Measurements from ENCODE around the gene NHSL1. TPM values are rescaled to one million over a fixed set of nuclear protein-coding genes. Genes with fewer than 3 reads are reported as not detected.

NHSL1 gene
- total and polyA plus RNA-seq, 9 donors = 20.0 to 35.7 (median 28.4) TPM

- Histone ChIP-seq H3K4me3 (ENCODE audit: low read length) (no peak overlapping the region), H3K27me3 (ENCODE audit: control insufficient read depth, insufficient read depth, low read length) (no peaks in the 10 kb centered on the region), H3K27ac (ENCODE audit: low read length) (no peak overlapping the region), H3K4me1 (ENCODE audit: control insufficient read depth, insufficient read depth, low read length) (no peaks in the 10 kb centered on the region), H3K36me3 (ENCODE audit: control insufficient read depth, insufficient read depth, low read length) (peaks cover 4% of the 10 kb centered on the region), H3K9me3 (replicated peaks; ENCODE audit: control insufficient read depth, low read depth, low read length) (no peaks in the 10 kb centered on the region)
- DNase-seq = no peak
- WGBS (ENCODE audit: insufficient coverage) = 80% methylated on average over 11 of the region's 13 CpGs
Observed at GRCh38 chr6:138485586-138486248, 13.6 kb downstream of the NHSL1 start.

- Histone ChIP-seq H3K9me3 (replicated peaks; ENCODE audit: control insufficient read depth, low read depth, low read length) (no peaks in the 10 kb centered on the region), H3K27me3 (ENCODE audit: control insufficient read depth, insufficient read depth, low read length) (no peaks in the 10 kb centered on the region), H3K4me1 (ENCODE audit: control insufficient read depth, insufficient read depth, low read length) (no peaks in the 10 kb centered on the region), H3K36me3 (ENCODE audit: control insufficient read depth, insufficient read depth, low read length) (peaks cover 4% of the 10 kb centered on the region), H3K4me3 (ENCODE audit: low read length) (no peak overlapping the region), H3K27ac (ENCODE audit: low read length) (no peak overlapping the region)
- DNase-seq = peak; percentile 32
- WGBS (ENCODE audit: insufficient coverage) = 34% methylated on average over 3 of the region's 11 CpGs
Observed at GRCh38 chr6:138485005-138485545, 14.2 kb downstream of the NHSL1 start.

GRCh38 chr6:138484018-138484731, 15.1 kb downstream of the NHSL1 start:
- peaks cover 6% of the 10 kb centered on the region for H3K36me3 ChIP-seq (ENCODE audit: control insufficient read depth, insufficient read depth, low read length)
- no peaks in the 10 kb centered on the region for H3K4me1 ChIP-seq (ENCODE audit: control insufficient read depth, insufficient read depth, low read length)
- no peak for DNase-seq
- no CpG with 5 or more reads among the region's 3 CpGs for WGBS (ENCODE audit: insufficient coverage)
- H3K4me3 ChIP-seq (ENCODE audit: low read length) = no peak overlapping the region
- H3K27me3 ChIP-seq (ENCODE audit: control insufficient read depth, insufficient read depth, low read length) = no peaks in the 10 kb centered on the region
- H3K9me3 ChIP-seq (replicated peaks; ENCODE audit: control insufficient read depth, low read depth, low read length) = no peaks in the 10 kb centered on the region
- H3K27ac ChIP-seq (ENCODE audit: low read length) = no peak overlapping the region

- no peaks in the 10 kb centered on the region for H3K4me1 ChIP-seq (ENCODE audit: control insufficient read depth, insufficient read depth, low read length)
Observed at GRCh38 chr6:138482816-138483215, 16.5 kb downstream of the NHSL1 start.

GRCh38 chr6:138480279-138480949, 18.9 kb downstream of the NHSL1 start:
- no peak overlapping the region for H3K4me3 ChIP-seq (ENCODE audit: low read length)
- peaks cover 2% of the 10 kb centered on the region for H3K36me3 ChIP-seq (ENCODE audit: control insufficient read depth, insufficient read depth, low read length)
- WGBS (ENCODE audit: insufficient coverage) = 100% methylated on average over 2 of the region's 6 CpGs
- H3K4me1 ChIP-seq (ENCODE audit: control insufficient read depth, insufficient read depth, low read length) = no peaks in the 10 kb centered on the region
- no peaks in the 10 kb centered on the region for H3K27me3 ChIP-seq (ENCODE audit: control insufficient read depth, insufficient read depth, low read length)
- no peak overlapping the region for H3K27ac ChIP-seq (ENCODE audit: low read length)
- no peaks in the 10 kb centered on the region for H3K9me3 ChIP-seq (replicated peaks; ENCODE audit: control insufficient read depth, low read depth, low read length)
- no peak for DNase-seq

More at GRCh38 chr6:138482816-138483215, 16.5 kb downstream of the NHSL1 start:
- no CpG with 5 or more reads among the region's 3 CpGs for WGBS (ENCODE audit: insufficient coverage)
- Histone ChIP-seq H3K36me3 (ENCODE audit: control insufficient read depth, insufficient read depth, low read length) (peaks cover 2% of the 10 kb centered on the region), H3K27me3 (ENCODE audit: control insufficient read depth, insufficient read depth, low read length) (no peaks in the 10 kb centered on the region), H3K27ac (ENCODE audit: low read length) (no peak overlapping the region), H3K9me3 (replicated peaks; ENCODE audit: control insufficient read depth, low read depth, low read length) (no peaks in the 10 kb centered on the region), H3K4me3 (ENCODE audit: low read length) (no peak overlapping the region)
- no peak for DNase-seq

GRCh38 chr6:138477913-138478539, 21.3 kb downstream of the NHSL1 start:
- WGBS (ENCODE audit: insufficient coverage) = no CpG with 5 or more reads among the region's 4 CpGs
- peaks cover 2% of the 10 kb centered on the region for H3K36me3 ChIP-seq (ENCODE audit: control insufficient read depth, insufficient read depth, low read length)
- DNase-seq = no peak
- no peak overlapping the region for H3K27ac ChIP-seq (ENCODE audit: low read length)
- no peaks in the 10 kb centered on the region for H3K4me1 ChIP-seq (ENCODE audit: control insufficient read depth, insufficient read depth, low read length)
- no peak overlapping the region for H3K4me3 ChIP-seq (ENCODE audit: low read length)
- no peaks in the 10 kb centered on the region for H3K27me3 ChIP-seq (ENCODE audit: control insufficient read depth, insufficient read depth, low read length)
- H3K9me3 ChIP-seq (replicated peaks; ENCODE audit: control insufficient read depth, low read depth, low read length) = no peaks in the 10 kb centered on the region

- DNase-seq = no peak
- no peaks in the 10 kb centered on the region for H3K27me3 ChIP-seq (ENCODE audit: control insufficient read depth, insufficient read depth, low read length)
- no peaks in the 10 kb centered on the region for H3K9me3 ChIP-seq (replicated peaks; ENCODE audit: control insufficient read depth, low read depth, low read length)
- H3K27ac ChIP-seq (ENCODE audit: low read length) = no peak overlapping the region
- H3K4me3 ChIP-seq (ENCODE audit: low read length) = no peak overlapping the region
- no peaks in the 10 kb centered on the region for H3K4me1 ChIP-seq (ENCODE audit: control insufficient read depth, insufficient read depth, low read length)
- H3K36me3 ChIP-seq (ENCODE audit: control insufficient read depth, insufficient read depth, low read length) = peaks cover 3% of the 10 kb centered on the region
Observed at GRCh38 chr6:138476116-138476515, 23.2 kb downstream of the NHSL1 start.

- H3K27ac ChIP-seq (ENCODE audit: low read length) = no peak overlapping the region
- H3K4me3 ChIP-seq (ENCODE audit: low read length) = no peak overlapping the region
- DNase-seq = no peak
- no peaks in the 10 kb centered on the region for H3K4me1 ChIP-seq (ENCODE audit: control insufficient read depth, insufficient read depth, low read length)
- H3K36me3 ChIP-seq (ENCODE audit: control insufficient read depth, insufficient read depth, low read length) = peaks cover 23% of the 10 kb centered on the region
- 100% methylated on average over 2 of the region's 9 CpGs for whole genome bisulfite sequencing (ENCODE audit: insufficient coverage)
- H3K27me3 ChIP-seq (ENCODE audit: control insufficient read depth, insufficient read depth, low read length) = no peaks in the 10 kb centered on the region
- no peaks in the 10 kb centered on the region for H3K9me3 ChIP-seq (replicated peaks; ENCODE audit: control insufficient read depth, low read depth, low read length)
Observed at GRCh38 chr6:138473144-138473543, 26.1 kb downstream of the NHSL1 start.

- H3K36me3 ChIP-seq (ENCODE audit: control insufficient read depth, insufficient read depth, low read length) = peaks cover 44% of the 10 kb centered on the region
- no peak for DNase-seq
- no peaks in the 10 kb centered on the region for H3K27me3 ChIP-seq (ENCODE audit: control insufficient read depth, insufficient read depth, low read length)
- H3K4me1 ChIP-seq (ENCODE audit: control insufficient read depth, insufficient read depth, low read length) = no peaks in the 10 kb centered on the region
- H3K27ac ChIP-seq (ENCODE audit: low read length) = no peak overlapping the region
- 93% methylated on average over 4 of the region's 9 CpGs for WGBS (ENCODE audit: insufficient coverage)
- no peaks in the 10 kb centered on the region for H3K9me3 ChIP-seq (replicated peaks; ENCODE audit: control insufficient read depth, low read depth, low read length)
- H3K4me3 ChIP-seq (ENCODE audit: low read length) = no peak overlapping the region
Observed at GRCh38 chr6:138468320-138469015, 30.8 kb downstream of the NHSL1 start.

All from muscle of leg (tissue), 11 donors.